Activated T-cell treated with anti-CD3 and anti-CD28 coated beads, Interleukin-2, amount 50 U/mL, for 24 hours (primary cell): ENCODE measurements around the gene ABCA12.

Experiments used
- DNase-seq: peaks from one replicate; pipeline ENCODE4 v3.0.0-alpha.2; 2020
- H3K27ac Mint-ChIP-seq: 2 replicates; pipeline ENCODE4 v1.8.0; 2020; ENCODE audit warnings: mild to moderate bottlenecking, mixed read lengths
- H3K27me3 Mint-ChIP-seq: 2 replicates; pipeline ENCODE4 v1.8.0; 2020; ENCODE audit warnings: mixed read lengths
- H3K36me3 Mint-ChIP-seq: 2 replicates; pipeline ENCODE4 v1.8.0; 2020; ENCODE audit warnings: low read depth, mixed read lengths
- H3K4me1 Mint-ChIP-seq: 2 replicates; pipeline ENCODE4 v1.8.0; 2020; ENCODE audit warnings: low read depth, mixed read lengths
- H3K4me3 Mint-ChIP-seq: 2 replicates; pipeline ENCODE4 v1.8.0; 2020; ENCODE audit warnings: mild to moderate bottlenecking, moderate library complexity, mixed read lengths
- H3K9me3 Mint-ChIP-seq: 2 replicates; pipeline ENCODE4 v1.8.0; 2020; ENCODE audit warnings: mixed read lengths

ABCA12 gene

DNA sequence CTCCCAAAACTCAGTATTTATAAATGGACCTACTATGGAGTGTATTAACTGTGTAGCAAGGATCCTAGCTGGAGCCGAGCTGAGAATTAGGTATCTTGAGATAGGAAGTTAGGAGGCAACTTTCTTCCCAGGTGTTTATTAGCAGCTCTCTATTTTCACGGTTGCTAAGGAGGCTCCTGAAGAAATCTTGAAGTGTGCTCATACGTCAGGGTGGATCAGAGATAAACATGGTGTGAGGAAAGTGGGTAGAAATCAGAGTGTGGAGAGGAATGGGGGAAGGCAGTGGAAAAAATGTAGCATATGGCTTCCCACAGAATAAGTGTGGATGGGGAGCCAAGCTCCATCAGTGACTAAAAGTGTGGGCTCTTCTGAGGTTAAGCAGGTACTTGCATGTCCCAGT lies 104.3 kb downstream of the ABCA12 start:
- Mint-ChIP-seq H3K36me3 (no peaks in the 10 kb centered on the region), H3K4me1 (no peaks in the 10 kb centered on the region), H3K27ac (no peak overlapping the region), H3K4me3 (no peak overlapping the region), H3K27me3 (no peaks in the 10 kb centered on the region), H3K9me3 (no peaks in the 10 kb centered on the region)
- no peak for DNase-seq

DNA sequence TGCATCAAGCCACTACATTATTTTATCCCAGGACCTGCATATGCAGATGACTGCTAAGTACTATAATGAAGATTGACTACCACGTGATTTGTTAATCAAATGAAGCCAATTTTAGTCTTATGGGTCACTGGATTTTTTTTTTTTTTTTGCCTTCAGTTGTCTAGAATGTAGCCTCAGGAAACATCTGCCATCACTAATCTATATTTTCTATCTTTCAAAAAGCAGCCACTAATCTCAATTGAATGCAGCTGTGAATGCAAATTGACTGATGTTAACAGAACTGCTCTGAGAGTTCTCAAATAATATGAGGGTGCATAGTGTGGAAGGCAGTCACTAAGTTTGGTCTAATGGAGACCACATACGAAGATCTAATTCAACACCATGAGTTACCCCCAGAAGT lies 106.3 kb downstream of the ABCA12 start:
- no peak overlapping the region for H3K4me3 Mint-ChIP-seq
- DNase-seq, result no peak
- no peaks in the 10 kb centered on the region for H3K27me3 Mint-ChIP-seq
- H3K4me1 Mint-ChIP-seq, result no peaks in the 10 kb centered on the region
- H3K9me3 Mint-ChIP-seq, result no peaks in the 10 kb centered on the region
- H3K27ac Mint-ChIP-seq, result no peak overlapping the region
- H3K36me3 Mint-ChIP-seq, result no peaks in the 10 kb centered on the region

- H3K9me3 Mint-ChIP-seq, result no peaks in the 10 kb centered on the region
- H3K27ac Mint-ChIP-seq, result no peak overlapping the region
- no peaks in the 10 kb centered on the region for H3K36me3 Mint-ChIP-seq
- no peaks in the 10 kb centered on the region for H3K27me3 Mint-ChIP-seq
- H3K4me1 Mint-ChIP-seq, result no peaks in the 10 kb centered on the region
- no peak overlapping the region for H3K4me3 Mint-ChIP-seq
- no peak for DNase-seq
Observed at GRCh38 chr2:215031321-215031720, 107.1 kb downstream of the ABCA12 start.

GRCh38 chr2:215029936-215030335 lies 108.5 kb downstream of the ABCA12 start:
- Mint-ChIP-seq H3K4me3 (no peak overlapping the region), H3K9me3 (no peaks in the 10 kb centered on the region), H3K36me3 (no peaks in the 10 kb centered on the region), H3K27ac (no peak overlapping the region), H3K27me3 (no peaks in the 10 kb centered on the region), H3K4me1 (no peaks in the 10 kb centered on the region)
- no peak for DNase-seq

GRCh38 chr2:215028231-215028630 lies 110.2 kb downstream of the ABCA12 start:
- Mint-ChIP-seq H3K9me3 (no peaks in the 10 kb centered on the region), H3K4me1 (no peaks in the 10 kb centered on the region), H3K36me3 (no peaks in the 10 kb centered on the region), H3K27me3 (no peaks in the 10 kb centered on the region), H3K4me3 (no peak overlapping the region), H3K27ac (no peak overlapping the region)
- DNase-seq, result no peak

- no peak overlapping the region for H3K4me3 Mint-ChIP-seq
- no peaks in the 10 kb centered on the region for H3K27me3 Mint-ChIP-seq
- DNase-seq, result no peak
- no peak overlapping the region for H3K27ac Mint-ChIP-seq
- H3K9me3 Mint-ChIP-seq, result no peaks in the 10 kb centered on the region
- no peaks in the 10 kb centered on the region for H3K4me1 Mint-ChIP-seq
- no peaks in the 10 kb centered on the region for H3K36me3 Mint-ChIP-seq
Observed at GRCh38 chr2:215027779-215028178, 110.6 kb downstream of the ABCA12 start.

- Mint-ChIP-seq H3K27ac (no peak overlapping the region), H3K4me1 (no peaks in the 10 kb centered on the region), H3K27me3 (no peaks in the 10 kb centered on the region), H3K4me3 (no peak overlapping the region), H3K36me3 (no peaks in the 10 kb centered on the region), H3K9me3 (no peaks in the 10 kb centered on the region)
- DNase-seq, result no peak
Observed at GRCh38 chr2:215022910-215023309, 115.5 kb downstream of the ABCA12 start.

- no peak for DNase-seq
- Mint-ChIP-seq H3K36me3 (no peaks in the 10 kb centered on the region), H3K27ac (no peak overlapping the region), H3K4me3 (no peak overlapping the region), H3K27me3 (no peaks in the 10 kb centered on the region), H3K9me3 (no peaks in the 10 kb centered on the region), H3K4me1 (no peaks in the 10 kb centered on the region)
Observed at GRCh38 chr2:215022418-215022817, 116.0 kb downstream of the ABCA12 start.

GRCh38 chr2:215020283-215020682 lies 118.1 kb downstream of the ABCA12 start:
- DNase-seq, result no peak
- no peaks in the 10 kb centered on the region for H3K27me3 Mint-ChIP-seq
- H3K27ac Mint-ChIP-seq, result no peak overlapping the region
- no peaks in the 10 kb centered on the region for H3K4me1 Mint-ChIP-seq
- no peak overlapping the region for H3K4me3 Mint-ChIP-seq
- no peaks in the 10 kb centered on the region for H3K9me3 Mint-ChIP-seq
- no peaks in the 10 kb centered on the region for H3K36me3 Mint-ChIP-seq

DNA sequence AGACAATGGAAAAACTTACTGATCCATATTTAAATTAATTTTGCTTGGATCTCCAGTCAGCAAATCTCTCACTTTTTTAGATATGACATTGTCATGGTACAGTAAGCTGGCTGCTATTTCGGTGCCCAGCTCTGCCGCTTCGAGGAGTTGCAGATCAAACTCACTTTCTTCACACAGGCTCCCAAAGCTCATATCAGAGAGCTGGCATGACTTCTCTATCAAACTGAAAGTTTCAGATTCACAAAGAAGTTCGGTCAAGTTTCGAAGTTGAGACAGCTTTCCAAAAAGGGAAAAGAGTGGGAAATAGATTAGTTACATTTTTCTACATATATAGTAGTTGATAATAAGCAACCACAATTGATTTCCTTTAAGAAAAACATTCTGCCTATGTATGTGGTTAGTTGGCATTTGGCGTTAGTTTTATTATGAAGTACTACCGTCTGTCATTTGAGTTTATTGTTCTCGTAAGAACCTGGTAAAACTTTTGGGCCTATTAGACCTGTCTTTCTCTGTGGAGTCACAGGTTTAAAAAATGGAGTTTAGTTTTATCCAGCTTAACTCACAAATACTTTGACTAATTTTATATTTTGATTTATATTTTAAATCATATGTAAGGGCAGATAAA lies 118.8 kb downstream of the ABCA12 start:
- H3K4me3 Mint-ChIP-seq, result no peak overlapping the region
- no peaks in the 10 kb centered on the region for H3K4me1 Mint-ChIP-seq
- DNase-seq, result no peak
- no peaks in the 10 kb centered on the region for H3K36me3 Mint-ChIP-seq
- no peak overlapping the region for H3K27ac Mint-ChIP-seq
- H3K27me3 Mint-ChIP-seq, result no peaks in the 10 kb centered on the region
- H3K9me3 Mint-ChIP-seq, result no peaks in the 10 kb centered on the region

DNA sequence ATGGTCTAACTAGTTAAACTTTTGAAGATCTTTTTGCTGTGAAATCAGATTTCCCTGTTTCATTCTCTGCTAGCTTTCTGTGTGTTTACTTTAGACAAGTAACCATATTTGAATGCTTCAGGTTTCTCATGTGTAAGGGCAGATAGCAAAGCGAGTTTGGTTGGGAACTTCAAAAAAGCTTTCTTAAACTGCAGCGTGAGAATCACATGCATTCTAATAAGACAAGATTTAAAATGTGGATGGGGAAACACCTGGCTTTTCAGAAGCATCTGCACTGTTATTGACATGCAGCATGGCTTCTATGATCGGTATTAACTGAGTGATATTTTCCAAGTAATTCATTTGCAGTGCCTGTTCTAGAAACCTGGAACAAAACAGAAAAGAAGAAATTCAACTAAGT lies 119.3 kb downstream of the ABCA12 start:
- Mint-ChIP-seq H3K4me3 (no peak overlapping the region), H3K9me3 (no peaks in the 10 kb centered on the region), H3K27ac (no peak overlapping the region), H3K36me3 (no peaks in the 10 kb centered on the region), H3K27me3 (no peaks in the 10 kb centered on the region), H3K4me1 (no peaks in the 10 kb centered on the region)
- no peak for DNase-seq

DNA sequence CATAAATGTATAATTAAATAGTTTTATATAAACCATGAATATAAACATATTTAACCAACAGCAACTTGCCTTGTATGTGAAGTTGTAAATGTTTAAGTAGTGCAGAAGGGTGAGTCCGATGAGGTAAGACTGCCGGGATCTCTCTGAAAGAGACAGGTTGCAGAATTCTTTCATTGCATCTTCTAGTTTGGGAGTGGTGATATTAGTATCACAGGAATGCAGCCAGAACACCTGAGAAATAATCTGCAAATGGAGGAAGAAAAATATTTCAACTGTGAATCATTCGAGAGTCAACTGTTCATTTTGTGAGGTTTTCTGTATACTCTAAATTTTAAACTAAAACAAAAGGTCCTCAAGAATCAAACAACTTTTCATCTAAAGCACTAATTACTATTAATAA lies 123.0 kb downstream of the ABCA12 start:
- no peaks in the 10 kb centered on the region for H3K27me3 Mint-ChIP-seq
- H3K36me3 Mint-ChIP-seq, result no peaks in the 10 kb centered on the region

DNA sequence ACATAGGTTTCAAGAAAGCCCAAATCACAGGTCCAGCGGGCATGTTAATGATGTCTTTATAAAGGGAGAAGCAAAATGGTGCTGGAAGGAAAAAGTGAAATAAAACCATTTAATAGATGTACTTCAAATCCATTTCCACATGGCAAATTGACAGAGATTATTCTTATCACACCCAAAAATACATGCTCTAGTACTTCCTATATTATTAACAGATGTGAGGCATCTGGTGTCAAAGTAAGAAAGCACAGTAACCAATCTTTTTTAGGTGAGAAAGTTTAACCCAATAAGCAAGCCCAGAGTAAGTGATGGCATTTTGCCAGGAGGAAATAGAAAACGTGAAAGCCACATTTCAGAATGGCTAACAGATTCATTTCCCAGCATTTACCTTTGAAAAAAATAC lies 128.0 kb downstream of the ABCA12 start:
- no peaks in the 10 kb centered on the region for H3K36me3 Mint-ChIP-seq
- H3K27me3 Mint-ChIP-seq, result no peaks in the 10 kb centered on the region
- H3K4me3 Mint-ChIP-seq, result no peak overlapping the region
- DNase-seq, result no peak
- H3K4me1 Mint-ChIP-seq, result no peaks in the 10 kb centered on the region
- H3K27ac Mint-ChIP-seq, result no peak overlapping the region
- no peaks in the 10 kb centered on the region for H3K9me3 Mint-ChIP-seq

More for the DNA sequence above, 123.0 kb downstream of the ABCA12 start:
- no peak overlapping the region for H3K27ac Mint-ChIP-seq
- no peak for DNase-seq
- no peaks in the 10 kb centered on the region for H3K4me1 Mint-ChIP-seq
- H3K9me3 Mint-ChIP-seq, result no peaks in the 10 kb centered on the region
- no peak overlapping the region for H3K4me3 Mint-ChIP-seq

DNA sequence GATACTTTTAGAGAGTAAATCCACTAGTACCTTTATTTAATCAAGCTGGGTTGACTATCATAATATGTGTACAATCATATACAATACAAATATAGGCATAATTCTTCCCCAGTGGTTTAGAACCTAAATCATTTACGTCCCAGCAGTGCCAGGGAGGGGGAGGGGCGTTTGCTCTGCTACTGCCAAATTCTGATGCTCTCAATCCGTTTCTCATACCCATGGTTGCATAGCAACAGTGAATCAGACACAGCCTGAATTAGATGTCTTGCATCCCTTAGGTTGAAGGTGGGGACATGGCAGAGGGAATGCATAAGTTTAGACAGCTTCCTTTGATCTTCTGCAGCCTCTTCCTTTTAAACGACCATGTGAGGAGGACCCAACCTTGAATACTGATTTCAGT lies 135.4 kb downstream of the ABCA12 start:
- DNase-seq, result no peak
- Mint-ChIP-seq H3K4me3 (no peak overlapping the region), H3K4me1 (no peaks in the 10 kb centered on the region), H3K27ac (no peak overlapping the region), H3K27me3 (no peaks in the 10 kb centered on the region), H3K36me3 (no peaks in the 10 kb centered on the region), H3K9me3 (no peaks in the 10 kb centered on the region)

DNA sequence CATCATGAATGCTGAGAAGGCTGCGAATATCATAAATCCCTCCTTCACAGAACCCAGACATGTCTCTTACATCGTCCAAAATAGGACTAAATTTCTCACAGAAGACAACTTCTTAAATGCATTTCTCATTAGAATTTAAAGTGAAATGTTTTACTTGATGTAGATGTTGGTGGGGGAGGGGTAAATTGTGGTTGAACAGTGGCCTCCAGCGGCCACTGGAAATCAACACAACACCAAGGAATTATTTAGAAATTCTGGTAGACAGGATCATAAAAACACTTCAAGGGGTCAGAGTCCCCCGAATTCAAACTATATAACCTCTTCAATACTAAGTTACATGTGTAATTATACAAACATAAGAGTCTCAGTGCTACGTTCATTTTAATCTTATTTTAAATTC lies 135.9 kb downstream of the ABCA12 start:
- H3K27me3 Mint-ChIP-seq, result no peaks in the 10 kb centered on the region
- H3K4me3 Mint-ChIP-seq, result no peak overlapping the region
- no peaks in the 10 kb centered on the region for H3K4me1 Mint-ChIP-seq
- H3K36me3 Mint-ChIP-seq, result no peaks in the 10 kb centered on the region
- no peaks in the 10 kb centered on the region for H3K9me3 Mint-ChIP-seq
- no peak for DNase-seq
- H3K27ac Mint-ChIP-seq, result no peak overlapping the region

DNA sequence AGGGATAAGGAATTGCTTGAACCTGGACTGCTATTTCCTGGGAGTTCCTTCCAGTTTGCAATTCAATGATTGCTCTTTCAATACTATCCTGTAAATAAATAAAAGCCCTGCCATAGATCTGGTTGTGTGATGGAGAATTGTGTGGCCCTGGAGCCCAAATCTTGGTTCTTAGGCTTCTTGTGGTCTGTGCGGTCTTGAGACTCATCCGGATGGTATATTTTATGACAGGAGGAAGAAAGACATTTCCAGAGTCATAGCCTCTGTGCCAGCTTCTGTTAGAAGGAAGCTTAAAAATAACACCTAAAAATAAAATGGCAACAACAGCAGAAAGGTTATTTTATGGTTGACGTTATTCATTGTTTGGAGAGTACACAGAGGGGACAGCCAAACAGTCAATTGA lies 137.7 kb downstream of the ABCA12 start:
- Mint-ChIP-seq H3K36me3 (no peaks in the 10 kb centered on the region), H3K27me3 (no peaks in the 10 kb centered on the region), H3K27ac (no peak overlapping the region), H3K9me3 (no peaks in the 10 kb centered on the region), H3K4me1 (no peaks in the 10 kb centered on the region), H3K4me3 (no peak overlapping the region)
- DNase-seq, result no peak
